Measurements from ENCODE around the gene CEBPE. TPM values are rescaled to one million over a fixed set of nuclear protein-coding genes. Genes with fewer than 3 reads are reported as not detected.

CEBPE gene
- total and polyA plus RNA-seq, 2 donors (not counting 1 experiment from before 2014, with no cell fraction given) = 0.37 to 0.45 TPM

DNA sequence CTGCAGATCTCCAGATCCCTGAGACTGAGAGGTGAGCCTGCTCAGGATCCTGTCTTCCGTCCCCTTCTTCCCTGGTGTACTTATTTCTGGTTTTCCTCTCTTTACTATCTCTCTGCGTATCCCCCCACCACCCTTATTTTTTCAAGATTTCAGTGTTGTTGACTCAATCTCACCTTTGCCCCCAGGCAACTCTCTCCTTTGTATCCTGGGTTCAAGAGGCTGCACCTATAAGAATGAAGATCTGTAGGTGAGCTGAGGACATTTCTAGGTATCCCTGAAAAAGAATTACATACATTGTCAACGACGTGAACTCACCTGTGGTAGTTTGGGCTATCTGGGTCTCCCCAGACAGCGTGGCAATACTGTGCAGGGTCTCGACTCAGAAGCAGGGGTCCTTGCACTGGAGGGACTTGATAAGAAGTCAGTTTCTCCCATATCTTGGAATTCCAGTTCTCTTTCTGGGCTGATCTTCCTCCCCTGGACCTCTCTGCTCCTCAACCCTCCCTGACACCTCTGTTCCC lies 14.9 kb downstream of the CEBPE start:
- no peak overlapping the region for H3K9ac ChIP-seq (ENCODE audit: low read length)
- CTCF ChIA-PET = interaction anchor here (0.5 to 1.7 kb wide), 4 partner anchors 9 to 835 kb away, joined by 3 to 6 read pairs (median 4); partner anchors contain the start of genes ACIN1, C14orf119 and CEBPE
- POLR2A ChIA-PET = no interaction called here

DNA sequence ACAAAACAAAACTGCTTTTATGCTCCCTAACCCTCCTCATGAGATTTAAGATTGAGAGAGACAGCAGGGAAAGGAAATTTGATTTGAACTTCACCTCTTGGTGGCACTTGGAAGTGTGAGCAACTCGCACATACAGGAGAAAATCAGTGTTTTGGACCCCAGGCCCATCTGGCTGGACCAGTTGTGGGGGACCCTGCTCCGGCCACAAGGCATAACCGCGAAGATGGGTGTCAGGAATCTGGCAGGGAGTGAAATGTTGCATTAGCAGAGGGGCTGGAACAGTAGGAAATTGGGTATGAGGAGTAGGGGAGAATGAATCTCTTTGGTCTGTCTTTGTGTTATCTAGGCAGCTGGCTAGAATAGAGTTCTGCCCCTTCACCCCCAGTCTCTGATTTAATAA lies 15.5 kb downstream of the CEBPE start:
- intact Hi-C loops (cut with micrococcal nuclease) = no loop called here
- no peak overlapping the region for H3K4me2 ChIP-seq (replicated peaks; ENCODE audit: low read depth, low read length, poor library complexity, severe bottlenecking)
- Mint-ChIP-seq H3K4me3 (no peak overlapping the region), H3K9me3 (ENCODE audit: insufficient read depth) (no peaks in the 10 kb centered on the region), H3K27me3 (no peaks in the 10 kb centered on the region), H3K27ac (no peak overlapping the region), H3K4me1 (peaks cover 10% of the 10 kb centered on the region)
- peaks cover 15% of the 10 kb centered on the region for H3K79me2 ChIP-seq (ENCODE audit: control insufficient read depth, insufficient read depth, low read length)
- POLR2A ChIA-PET = no interaction called here
- CTCF ChIA-PET = interaction anchor here (1.1 to 1.7 kb wide), 3 partner anchors 9 to 17 kb away, joined by 4 to 6 read pairs (median 5); partner anchors contain the start of genes ACIN1, C14orf119 and CEBPE
- no peaks in the 10 kb centered on the region for H3K27me3 ChIP-seq (replicated peaks in 1 of 4; ENCODE audit: control extremely low read depth in 1 of 4, control insufficient read depth in 3 of 4, insufficient read depth in 4 of 4, low read length in 3 of 4)
- ATAC-seq (ENCODE audit: low read depth) = no peak
- no peak for DNase-seq
- no peak overlapping the region for H3K9ac ChIP-seq (ENCODE audit: low read length)
- no peaks in the 10 kb centered on the region for H3K4me1 ChIP-seq (ENCODE audit: control insufficient read depth in 2 of 2, insufficient read depth in 2 of 2, low read length in 2 of 2)
- no peak for TF ChIP-seq EZH2 (IDR thresholded peaks at IDR 0.05; ENCODE audit: borderline replicate concordance, insufficient read depth, low read depth, low read length, poor library complexity, severe bottlenecking)
- TF ChIP-seq, protein P1, sequence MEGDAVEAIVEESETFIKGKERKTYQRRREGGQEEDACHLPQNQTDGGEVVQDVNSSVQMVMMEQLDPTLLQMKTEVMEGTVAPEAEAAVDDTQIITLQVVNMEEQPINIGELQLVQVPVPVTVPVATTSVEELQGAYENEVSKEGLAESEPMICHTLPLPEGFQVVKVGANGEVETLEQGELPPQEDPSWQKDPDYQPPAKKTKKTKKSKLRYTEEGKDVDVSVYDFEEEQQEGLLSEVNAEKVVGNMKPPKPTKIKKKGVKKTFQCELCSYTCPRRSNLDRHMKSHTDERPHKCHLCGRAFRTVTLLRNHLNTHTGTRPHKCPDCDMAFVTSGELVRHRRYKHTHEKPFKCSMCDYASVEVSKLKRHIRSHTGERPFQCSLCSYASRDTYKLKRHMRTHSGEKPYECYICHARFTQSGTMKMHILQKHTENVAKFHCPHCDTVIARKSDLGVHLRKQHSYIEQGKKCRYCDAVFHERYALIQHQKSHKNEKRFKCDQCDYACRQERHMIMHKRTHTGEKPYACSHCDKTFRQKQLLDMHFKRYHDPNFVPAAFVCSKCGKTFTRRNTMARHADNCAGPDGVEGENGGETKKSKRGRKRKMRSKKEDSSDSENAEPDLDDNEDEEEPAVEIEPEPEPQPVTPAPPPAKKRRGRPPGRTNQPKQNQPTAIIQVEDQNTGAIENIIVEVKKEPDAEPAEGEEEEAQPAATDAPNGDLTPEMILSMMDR (IDR thresholded peaks at IDR 0.05) = no peak
- no peak overlapping the region for H2AFZ ChIP-seq (ENCODE audit: insufficient read depth, low read depth, low read length, poor library complexity, severe bottlenecking)
- peaks cover 0 to 6% (median 0%) of the 10 kb centered on the region in 3 donors for H3K9me3 ChIP-seq (ENCODE audit: control extremely low read depth in 1 of 3, control insufficient read depth in 2 of 3, insufficient read depth in 1 of 3, low read length in 2 of 3)
- no peak overlapping the region for H3K27ac ChIP-seq (ENCODE audit: low read length in 2 of 2)
- 89% methylated on average over 4 of the region's 4 CpGs for WGBS (ENCODE audit: insufficient coverage)
- no peak overlapping the region for H3K4me3 ChIP-seq (ENCODE audit: control extremely low read depth in 1 of 5, extremely low read depth in 1 of 5, insufficient read depth in 1 of 5, low read depth in 2 of 5, low read length in 4 of 5)
- H4K20me1 ChIP-seq (ENCODE audit: control insufficient read depth, insufficient read depth, low read length, poor library complexity, severe bottlenecking) = no peaks in the 10 kb centered on the region
- H3K36me3 ChIP-seq (replicated peaks in 1 of 2; ENCODE audit: control extremely low read depth in 1 of 2, control insufficient read depth in 1 of 2, extremely low read depth in 1 of 2, insufficient read depth in 2 of 2, low read length in 1 of 2) = peaks cover 2 to 13% of the 10 kb centered on the region in 2 experiments

More for the DNA sequence above, 14.9 kb downstream of the CEBPE start:
- ATAC-seq (ENCODE audit: low read depth) (no peak), DNase-seq (no peak)
- H3K36me3 ChIP-seq (replicated peaks in 1 of 2; ENCODE audit: control extremely low read depth in 1 of 2, control insufficient read depth in 1 of 2, extremely low read depth in 1 of 2, insufficient read depth in 2 of 2, low read length in 1 of 2) = peaks cover under 1 to 8% of the 10 kb centered on the region in 2 experiments
- H3K27ac ChIP-seq (ENCODE audit: low read length in 2 of 2) = no peak overlapping the region
- H3K27me3 ChIP-seq (replicated peaks in 1 of 4; ENCODE audit: control extremely low read depth in 1 of 4, control insufficient read depth in 3 of 4, insufficient read depth in 4 of 4, low read length in 3 of 4) = peaks cover 0 to under 1% (median 0%) of the 10 kb centered on the region in 4 experiments
- H3K4me1 Mint-ChIP-seq = peaks cover 10% of the 10 kb centered on the region
- no peak overlapping the region for H3K27ac Mint-ChIP-seq
- H4K20me1 ChIP-seq (ENCODE audit: control insufficient read depth, insufficient read depth, low read length, poor library complexity, severe bottlenecking) = no peaks in the 10 kb centered on the region
- no peak overlapping the region for H3K4me2 ChIP-seq (replicated peaks; ENCODE audit: low read depth, low read length, poor library complexity, severe bottlenecking)
- TF ChIP-seq, protein P1 (IDR thresholded peaks at IDR 0.05) = no peak
- no peak for TF ChIP-seq EZH2 (IDR thresholded peaks at IDR 0.05; ENCODE audit: borderline replicate concordance, insufficient read depth, low read depth, low read length, poor library complexity, severe bottlenecking)
- H3K4me3 ChIP-seq (ENCODE audit: control extremely low read depth in 1 of 5, extremely low read depth in 1 of 5, insufficient read depth in 1 of 5, low read depth in 2 of 5, low read length in 4 of 5) = no peak overlapping the region
- no peaks in the 10 kb centered on the region for H3K9me3 Mint-ChIP-seq (ENCODE audit: insufficient read depth)
- peaks cover 9% of the 10 kb centered on the region for H3K79me2 ChIP-seq (ENCODE audit: control insufficient read depth, insufficient read depth, low read length)
- no peak overlapping the region for H2AFZ ChIP-seq (ENCODE audit: insufficient read depth, low read depth, low read length, poor library complexity, severe bottlenecking)
- 89% methylated on average over 4 of the region's 6 CpGs for WGBS (ENCODE audit: insufficient coverage)
- H3K9me3 ChIP-seq (ENCODE audit: control extremely low read depth in 1 of 3, control insufficient read depth in 2 of 3, insufficient read depth in 1 of 3, low read length in 2 of 3) = peaks cover 0 to 7% (median 0%) of the 10 kb centered on the region in 3 donors
- H3K27me3 Mint-ChIP-seq = no peaks in the 10 kb centered on the region
- no peak overlapping the region for H3K4me3 Mint-ChIP-seq
- no peaks in the 10 kb centered on the region for H3K4me1 ChIP-seq (ENCODE audit: control insufficient read depth in 2 of 2, insufficient read depth in 2 of 2, low read length in 2 of 2)
- intact Hi-C loops (cut with micrococcal nuclease) = no loop called here

All from B cell (primary cell).